Heart right ventricle (tissue), 16 donors: ENCODE results near the gene TNFRSF1B. TPM values are rescaled to one million over a fixed set of nuclear protein-coding genes. Genes with fewer than 3 reads are reported as not detected.

ENCODE experiments used
- ATAC-seq, 8 donors: fragments of 200-7000 bp; cut with Tn5 transposase; one replicate each; pipeline ENCODE4 v1.9.1; 2020; ENCODE audit warnings: mild to moderate bottlenecking in 8 of 8, moderate library complexity in 8 of 8, moderate number of reproducible peaks in 1 of 8
- DNase-seq, 2 donors: peaks; one replicate each; pipeline ENCODE4 v3.0.0-alpha.2; 2020
- H3K27ac ChIP-seq, 10 donors: fragments of 200-600 bp; sonication (generic) in 2 of 10; one replicate each; pipeline versions ENCODE4 v1.5.0 to v1.8.0; 2020 to 2022; ENCODE audit warnings: mild to moderate bottlenecking in 3 of 10
- H3K27me3 ChIP-seq, 7 donors: fragments of 200-600 bp; one replicate each; pipeline ENCODE4 v1.8.0; 2021 to 2022; ENCODE audit warnings: mild to moderate bottlenecking in 2 of 7
- H3K36me3 ChIP-seq, 9 donors: fragments of 200-600 bp; sonication (generic) in 1 of 9; one replicate each; pipeline versions ENCODE4 v1.5.0 to v1.8.0; 2020 to 2022; ENCODE audit warnings: mild to moderate bottlenecking in 2 of 9
- H3K4me1 ChIP-seq, 9 donors: fragments of 200-600 bp; sonication (generic) in 1 of 9; one replicate each; pipeline versions ENCODE4 v1.5.0 to v1.8.0; 2020 to 2022; ENCODE audit warnings: mild to moderate bottlenecking in 4 of 9
- H3K4me3 ChIP-seq, 10 donors: fragments of 200-600 bp; sonication (generic) in 2 of 10; one replicate each; pipeline versions ENCODE4 v1.5.0 to v1.8.0; 2020 to 2022; ENCODE audit warnings: mild to moderate bottlenecking in 7 of 10, moderate library complexity in 2 of 10
- H3K9me3 ChIP-seq, 11 donors: fragments of 200-600 bp in 10 of 11; sonication (generic) in 2 of 11; one replicate each; pipeline versions ENCODE4 v1.5.0 to v1.8.0; 2013 to 2022; ENCODE audit warnings: mild to moderate bottlenecking in 2 of 11, control low read depth in 1 of 11, moderate library complexity in 1 of 11
- WGBS, 2 donors: extraction: QIAGEN DNeasy Blood & Tissue Kit; methylation state at CpG; one replicate each; pipeline ENCODE4 v1.1.7; 2013; ENCODE audit warnings: inconsistent platforms in 1 of 2; 5-methylcytosine and 5-hydroxymethylcytosine counted together
- intact Hi-C, 10 donors: fragments of 100-400 bp; cut with DNase I; formaldehyde crosslinking; loops; one replicate each; pipeline versions ENCODE4 v1.11.1 to v1.14.2; 2022
- polyA plus RNA-seq, 2 donors: library from polyadenylated mRNA; stranded (reverse); fragments of 200-250 nt; gene quantifications; one replicate each; pipeline ENCODE4 v1.2.3, GENCODE V29; 2013
- total RNA-seq, 10 donors: library from RNA; stranded (reverse); fragmentation: NEBNext Ultra II Directional in 3 of 10; extraction: Animal tissue kit (Norgen Biotek cat#: 25700) in 3 of 10; gene quantifications; one replicate each; pipeline versions ENCODE4 v1.2.1 to v1.2.4, GENCODE V29; 2021 to 2023
- TF ChIP-seq, protein P1 (sequence below), 9 donors: fragments of 200-600 bp; sonication (generic) in 2 of 9; IDR thresholded peaks; one replicate each; pipeline versions ENCODE4 v1.5.0 to v1.8.0; 2021 to 2022; ENCODE audit warnings: antibody characterized with exemption in 9 of 9, mild to moderate bottlenecking in 5 of 9, moderate library complexity in 1 of 9
- donor health status: Arrhythmogenic right ventricular cardiomyopathy.
- donor health status: ischemic (EF 13 %, LVEDD 7.1; RV severe dilation, severe dysfunction).
- donor health status: healthy with polysubstance abuse.
- donor health status: DM: no; HTN: yes; CAD: no.
- donor health status: DM: no; HTN: no; CAD: no.
- donor health status: ischemic (EF 25% LVEDD 6.9; RV normal size, moderate dysfunction).
- donor health status: ischemic (EF 25% LVEDD 5.7; RV mildly dilated, moderate dysfunction).
- donor health status: healthy.
- donor health status: DM: yes; HTN: yes; CAD: no.
- donor health status: Ischemic cardiomyopathy.
- donor health status: ischemic (EF 35%, LVEDD 5.7; RV mildly dilated, moderate dysfunction).
- donor health status: nonischemic (EF 11% LVEDD 7.7; RV severe dilation, severe dysfunction).
- donor health status: DM: yes; HTN: yes; CAD: no.
- donor health status: PGD.
- donor health status: ischemic (EF 29% LVEDD 5.4; RV normal size, mild dysfunction).
- donor health status: nonischemic (EF 23%, LVEDD 6.1; RV moderate dilation, normal function).

The TNFRSF1B gene
- total and polyA plus RNA-seq, 12 donors, result 8.0 to 55.4 (median 15.2) TPM

DNA sequence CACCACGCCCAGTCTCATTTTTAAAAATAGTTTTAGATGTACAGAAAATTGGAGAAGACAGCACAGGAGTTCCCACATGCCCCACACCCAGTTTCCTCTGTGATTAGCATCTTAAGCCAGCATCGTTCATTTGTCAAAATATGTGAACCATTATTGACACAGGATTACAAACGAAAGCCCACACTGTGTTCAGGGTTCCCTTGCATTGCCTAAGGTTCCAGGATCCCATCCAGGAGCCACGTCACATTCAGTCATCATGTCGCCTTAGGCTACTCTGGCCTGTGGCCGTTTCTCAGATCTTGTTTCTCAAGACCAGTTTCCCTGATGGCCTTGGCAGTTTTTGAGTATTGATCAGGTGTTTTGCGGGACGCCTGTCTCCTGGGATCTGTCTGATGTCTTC lies 34.7 kb upstream of the TNFRSF1B start:
- no peak for DNase-seq
- intact Hi-C loops, result loop anchor here in 1 of 10 donors (5.0 kb wide), 1 partner anchor 50 kb away; no protein-coding TSS in a partner anchor
- 82 to 93% methylated on average over 8 of the region's 8 CpGs for WGBS, 2 donors

DNA sequence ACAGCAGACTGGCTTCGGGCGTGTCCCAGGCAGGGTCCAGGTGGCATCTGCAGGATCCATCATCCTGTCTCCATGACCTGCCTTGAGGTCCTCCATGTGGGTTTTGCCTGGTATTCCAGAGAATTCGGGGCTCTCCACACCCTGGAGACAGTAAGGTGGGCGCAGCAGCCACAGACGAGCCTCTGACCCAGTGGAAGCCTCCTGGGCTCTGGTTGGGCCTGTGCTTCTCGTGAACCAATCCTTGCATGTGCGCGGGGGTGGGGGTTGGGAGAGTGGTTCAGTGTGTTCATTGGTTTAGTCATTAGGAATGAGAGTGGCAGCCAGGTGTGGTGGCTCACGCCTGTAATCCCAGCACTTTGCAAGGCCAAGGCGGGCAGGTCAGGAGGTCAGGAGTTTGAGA lies 32.1 kb upstream of the TNFRSF1B start:
- WGBS, 2 donors, result 93 to 97% methylated on average over 10 of the region's 10 CpGs
- ATAC-seq, result no peak
- no peaks in the 10 kb centered on the region for H3K36me3 ChIP-seq
- DNase-seq, result no peak
- peaks cover 5 to 55% (median 35%) of the 10 kb centered on the region in 9 donors for H3K4me1 ChIP-seq
- no peaks in the 10 kb centered on the region for H3K9me3 ChIP-seq
- H3K27me3 ChIP-seq, result no peaks in the 10 kb centered on the region
- TF ChIP-seq, protein P1, sequence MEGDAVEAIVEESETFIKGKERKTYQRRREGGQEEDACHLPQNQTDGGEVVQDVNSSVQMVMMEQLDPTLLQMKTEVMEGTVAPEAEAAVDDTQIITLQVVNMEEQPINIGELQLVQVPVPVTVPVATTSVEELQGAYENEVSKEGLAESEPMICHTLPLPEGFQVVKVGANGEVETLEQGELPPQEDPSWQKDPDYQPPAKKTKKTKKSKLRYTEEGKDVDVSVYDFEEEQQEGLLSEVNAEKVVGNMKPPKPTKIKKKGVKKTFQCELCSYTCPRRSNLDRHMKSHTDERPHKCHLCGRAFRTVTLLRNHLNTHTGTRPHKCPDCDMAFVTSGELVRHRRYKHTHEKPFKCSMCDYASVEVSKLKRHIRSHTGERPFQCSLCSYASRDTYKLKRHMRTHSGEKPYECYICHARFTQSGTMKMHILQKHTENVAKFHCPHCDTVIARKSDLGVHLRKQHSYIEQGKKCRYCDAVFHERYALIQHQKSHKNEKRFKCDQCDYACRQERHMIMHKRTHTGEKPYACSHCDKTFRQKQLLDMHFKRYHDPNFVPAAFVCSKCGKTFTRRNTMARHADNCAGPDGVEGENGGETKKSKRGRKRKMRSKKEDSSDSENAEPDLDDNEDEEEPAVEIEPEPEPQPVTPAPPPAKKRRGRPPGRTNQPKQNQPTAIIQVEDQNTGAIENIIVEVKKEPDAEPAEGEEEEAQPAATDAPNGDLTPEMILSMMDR (IDR thresholded peaks at IDR 0.05), result no peak
- intact Hi-C loops, result loop anchor here in 1 of 10 donors (5.0 kb wide), 1 partner anchor 48 kb away; no protein-coding TSS in a partner anchor
- H3K27ac ChIP-seq, result peak overlapping the region in 5 of 10 donors; percentile 10 to 76 (median 35)
- H3K4me3 ChIP-seq, result no peak overlapping the region

More for the DNA sequence above, 34.7 kb upstream of the TNFRSF1B start:
- Histone ChIP-seq H3K4me3 (no peak overlapping the region), H3K9me3 (no peaks in the 10 kb centered on the region), H3K27me3 (no peaks in the 10 kb centered on the region), H3K4me1 (peaks cover 5 to 52% (median 35%) of the 10 kb centered on the region in 9 donors), H3K36me3 (no peaks in the 10 kb centered on the region), H3K27ac (peak overlapping the region in 9 of 10 donors; percentile 27 to 86 (median 52))
- no peak for ATAC-seq
- TF ChIP-seq, protein P1 (IDR thresholded peaks at IDR 0.05), result no peak

GRCh38 chr1:12135612-12136011 lies 31.2 kb upstream of the TNFRSF1B start:
- Histone ChIP-seq H3K27me3 (no peaks in the 10 kb centered on the region), H3K9me3 (no peaks in the 10 kb centered on the region), H3K4me1 (peaks cover 5 to 53% (median 36%) of the 10 kb centered on the region in 9 donors), H3K4me3 (no peak overlapping the region), H3K36me3 (no peaks in the 10 kb centered on the region), H3K27ac (peak overlapping the region in 8 of 10 donors; percentile 10 to 76 (median 30))
- DNase-seq (peak; percentile 55 to 74), ATAC-seq (peak; percentile 75 to 85 (median 78))
- intact Hi-C loops, result no loop called here
- WGBS, 2 donors, result 40 to 49% methylated on average over 6 of the region's 6 CpGs
- TF ChIP-seq, protein P1 (IDR thresholded peaks at IDR 0.05), result no peak

DNA sequence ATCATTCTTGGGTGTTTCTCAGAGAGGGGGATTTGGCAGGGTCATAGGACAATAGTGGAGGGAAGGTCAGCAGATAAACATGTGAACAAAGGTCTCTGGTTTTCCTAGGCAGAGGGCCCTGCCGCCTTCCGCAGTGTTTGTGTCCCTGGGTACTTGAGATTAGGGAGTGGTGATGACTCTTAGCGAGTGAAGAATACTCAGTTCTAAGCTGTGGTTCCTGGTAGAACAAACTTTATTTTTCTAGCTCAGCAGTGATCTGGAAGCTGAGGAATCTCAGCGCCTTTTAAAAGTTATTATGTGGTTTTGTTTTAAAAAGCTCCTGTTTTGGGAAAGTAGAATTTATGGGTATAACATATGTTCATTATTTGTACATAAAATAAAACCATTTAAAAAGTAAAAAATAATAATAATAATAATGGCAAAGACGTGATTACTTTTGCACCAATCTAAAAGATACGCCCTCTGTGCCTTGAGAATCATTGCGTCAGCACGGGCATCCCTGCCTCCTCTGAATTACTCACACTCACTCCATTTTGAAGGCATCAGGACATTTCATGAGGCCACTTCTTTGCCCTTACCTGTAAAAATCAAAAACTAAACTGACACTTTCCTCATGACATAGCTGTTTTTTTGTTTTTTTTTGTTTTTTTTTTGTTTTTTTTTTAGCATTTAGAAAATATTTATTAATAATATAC lies 29.7 kb upstream of the TNFRSF1B start:
- intact Hi-C loops, result no loop called here
- peaks cover 5 to 49% (median 29%) of the 10 kb centered on the region in 9 donors for H3K4me1 ChIP-seq
- TF ChIP-seq, protein P1 (IDR thresholded peaks at IDR 0.05), result no peak
- no peaks in the 10 kb centered on the region for H3K27me3 ChIP-seq
- ATAC-seq (no peak), DNase-seq (no peak)
- 84 to 88% methylated on average over 8 of the region's 8 CpGs for WGBS, 2 donors
- H3K9me3 ChIP-seq, result no peaks in the 10 kb centered on the region
- H3K4me3 ChIP-seq, result no peak overlapping the region
- H3K36me3 ChIP-seq, result no peaks in the 10 kb centered on the region
- H3K27ac ChIP-seq, result peak overlapping the region in 2 of 10 donors; percentile 39 to 64
